Measurements from ENCODE around the gene NFIC. TPM values are rescaled to one million over a fixed set of nuclear protein-coding genes. Genes with fewer than 3 reads are reported as not detected.
A peak's percentile ranks its signal among the peaks of the same experiment; 100 is the strongest.

NFIC gene
- total and polyA plus RNA-seq, 2 of the 4 experiments (the other 2 are of a cell fraction): 21.9 to 32.1 TPM

GRCh38 chr19:3456925-3457527 lies 90.6 kb downstream of the NFIC start:
- H2AFZ ChIP-seq (replicated peaks; ENCODE audit: low read length, poor library complexity): no peak overlapping the region
- no CpG with 5 or more reads among the region's 18 CpGs for WGBS, 2 experiments (ENCODE audit: extremely low coverage in 2 of 2, insufficient read length in 1 of 2)
- ATAC-seq (ENCODE audit: low read depth) (no peak), DNase-seq (no peak)
- no peak overlapping the region for H3K23ac ChIP-seq (ENCODE audit: low read depth, low read length)
- no TSS peak for BruUV-seq (replicated peaks)
- peaks cover 52% of the 10 kb centered on the region for H4K20me1 ChIP-seq (ENCODE audit: insufficient read depth, low read length)
- H3K4ac ChIP-seq (ENCODE audit: low read depth, low read length): peak overlapping the region; percentile 79
- peaks cover 44 to 85% of the 10 kb centered on the region in 2 experiments for H3K79me1 ChIP-seq (ENCODE audit: low read depth in 1 of 2, low read length in 2 of 2)
- H3K18ac ChIP-seq (ENCODE audit: low read depth, low read length): no peak overlapping the region
- no peak overlapping the region for H3K27ac ChIP-seq (ENCODE audit: insufficient read depth, low read length)
- H3K4me3 ChIP-seq (ENCODE audit: insufficient read depth, low read depth, low read length): no peak overlapping the region
- no peak overlapping the region for H4K5ac ChIP-seq (ENCODE audit: low read depth, low read length)
- H3K56ac ChIP-seq (ENCODE audit: extremely low read depth, insufficient read depth, low read length): no peak overlapping the region
- no peak overlapping the region for H2BK20ac ChIP-seq (ENCODE audit: low read depth, low read length)
- peaks cover 54% of the 10 kb centered on the region for H3K36me3 ChIP-seq (ENCODE audit: control insufficient read depth, insufficient read depth, low read length)
- 0 out of 2 replicates have a peak overlapping the region, but pooled peaks have one; percentile 21 for H3K14ac ChIP-seq (replicated peaks; ENCODE audit: low read depth, low read length)
- H2BK120ac ChIP-seq (ENCODE audit: low read depth, low read length): 0 out of 2 replicates have a peak overlapping the region, but pooled peaks have one; percentile 23
- H4K91ac ChIP-seq (ENCODE audit: insufficient read depth, low read depth, low read length): no peak overlapping the region; the same call in 1 of the 2 replicates
- peaks cover 12% of the 10 kb centered on the region for H3K9me1 ChIP-seq (ENCODE audit: insufficient read depth, low read length)
- peak overlapping the region; percentile 66 for H2AK9ac ChIP-seq (replicated peaks; ENCODE audit: low read depth, low read length, poor library complexity)
- H3K27me3 ChIP-seq (ENCODE audit: control insufficient read depth, insufficient read depth, low read length): no peaks in the 10 kb centered on the region
- peak overlapping the region; percentile 80 for H2AK5ac ChIP-seq (ENCODE audit: low read depth, low read length)
- H3K9ac ChIP-seq (ENCODE audit: low read depth, low read length): no peak overlapping the region; the same call in 1 of the 2 replicates
- H3K9me3 ChIP-seq (ENCODE audit: control insufficient read depth, insufficient read depth, low read length): no peaks in the 10 kb centered on the region
- H2BK5ac ChIP-seq (ENCODE audit: low read depth, low read length, poor library complexity, severe bottlenecking): peak overlapping the region; percentile 12
- intact Hi-C loops (cut with micrococcal nuclease): no loop called here
- H3K4me1 ChIP-seq (ENCODE audit: control insufficient read depth, insufficient read depth, low read length): peaks cover 29% of the 10 kb centered on the region
- peak overlapping the region in 1 of 2 experiments; percentile 40; a peak in 1 of 4 replicates for H4K8ac ChIP-seq (ENCODE audit: low read depth in 2 of 2, low read length in 2 of 2)
- no peak overlapping the region for H3K4me2 ChIP-seq (ENCODE audit: low read depth, low read length)
- no peak overlapping the region for H2BK15ac ChIP-seq (ENCODE audit: low read depth, low read length)
- dilution Hi-C loops (cut with HindIII; ENCODE audit: low sequenced_read_pairs, unreplicated experiment): no loop called here
- in situ Hi-C loops (cut with MboI; ENCODE audit: low sequenced_read_pairs): no loop called here
- CTCF ChIA-PET: no interaction called here
- TF ChIP-seq MAZ (IDR thresholded peaks at IDR 0.05; ENCODE audit: borderline replicate concordance, low read depth, low read length) (no peak), FOS (IDR thresholded peaks at IDR 0.05; ENCODE audit: low read depth, low read length) (no peak), CEBPB (IDR thresholded peaks at IDR 0.05; ENCODE audit: low read depth, low read length) (no peak), NFE2L2 (IDR thresholded peaks at IDR 0.05; ENCODE audit: low read depth, low read length) (no peak), RAD21 (IDR thresholded peaks at IDR 0.05; ENCODE audit: low read length) (no peak), RCOR1 (IDR thresholded peaks at IDR 0.05; ENCODE audit: insufficient replicate concordance, low read length) (no peak), CTCF (conservative IDR thresholded peaks at IDR 0.05; ENCODE audit: low read depth, low read length) (no peak), POLR2A (IDR thresholded peaks at IDR 0.05; ENCODE audit: low read depth, low read length) (no peak), ELK1 (IDR thresholded peaks at IDR 0.05; ENCODE audit: borderline replicate concordance, low read depth, low read length) (no peak)
- TF ChIP-seq, protein P1, sequence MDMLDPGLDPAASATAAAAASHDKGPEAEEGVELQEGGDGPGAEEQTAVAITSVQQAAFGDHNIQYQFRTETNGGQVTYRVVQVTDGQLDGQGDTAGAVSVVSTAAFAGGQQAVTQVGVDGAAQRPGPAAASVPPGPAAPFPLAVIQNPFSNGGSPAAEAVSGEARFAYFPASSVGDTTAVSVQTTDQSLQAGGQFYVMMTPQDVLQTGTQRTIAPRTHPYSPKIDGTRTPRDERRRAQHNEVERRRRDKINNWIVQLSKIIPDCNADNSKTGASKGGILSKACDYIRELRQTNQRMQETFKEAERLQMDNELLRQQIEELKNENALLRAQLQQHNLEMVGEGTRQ (IDR thresholded peaks at IDR 0.05; ENCODE audit: low read depth, low read length): no peak
- POLR2A ChIA-PET (ENCODE audit: unreplicated experiment): no interaction called here
